HL-60 (cell line): ENCODE results near the gene SENP6.

Source experiments
- DNase-seq, 2 experiments: peaks; one replicate each; pipeline ENCODE4 v3.0.0-alpha.2; 2010 to 2020; ENCODE audit warnings: low read depth in 1 of 2, low spot score in 1 of 2
- H3K27ac ChIP-seq: fragments of 250-450 bp; sonication (Bioruptor Pico); replicated peaks from 2 replicates; pipeline ENCODE4 v1.5.1; 2020; ENCODE audit warnings: mild to moderate bottlenecking, moderate library complexity
- H3K27me3 ChIP-seq: fragments of 250-450 bp; sonication (Bioruptor Pico); 2 replicates; pipeline ENCODE4 v1.5.1; 2021; ENCODE audit warnings: mild to moderate bottlenecking, moderate library complexity; ENCODE audit not compliant: insufficient read depth, poor library complexity, severe bottlenecking
- H3K4me3 ChIP-seq: replicated peaks from 2 replicates; pipeline ENCODE4 v1.5.1; 2011; ENCODE audit warnings: mild to moderate bottlenecking, control low read depth, low read length; ENCODE audit not compliant: insufficient read depth
- CTCF ChIP-seq: IDR thresholded peaks from one replicate; pipeline ENCODE4 v1.5.1; 2011; ENCODE audit warnings: low read length, control low read depth, inconsistent platforms; ENCODE audit not compliant: insufficient read depth
- GABPA ChIP-seq: IDR thresholded peaks from 2 replicates; pipeline ENCODE4 v1.6.1; 2012; ENCODE audit warnings: low read depth
- POLR2AphosphoS5 ChIP-seq: IDR thresholded peaks from 2 replicates; pipeline ENCODE4 v1.6.1; 2012; ENCODE audit warnings: low read depth
- REST ChIP-seq: IDR thresholded peaks from 2 replicates; pipeline ENCODE4 v1.6.1; 2012; ENCODE audit warnings: low read depth; ENCODE audit not compliant: insufficient replicate concordance
- SPI1 ChIP-seq: IDR thresholded peaks from 2 replicates; pipeline ENCODE4 v1.6.1; 2012; ENCODE audit warnings: low read depth, mild to moderate bottlenecking, borderline replicate concordance

The SENP6 gene

GRCh38 chr6:75602246-75603105 lies 796 bp downstream of the SENP6 start:
- peak overlapping the region; percentile 98 for H3K27ac ChIP-seq
- DNase-seq, result peak in 1 of 2 experiments; percentile 42
- peak overlapping the region; percentile 76 for H3K4me3 ChIP-seq
- H3K27me3 ChIP-seq, result no peaks in the 10 kb centered on the region
- TF ChIP-seq SPI1, result no peak
- TF ChIP-seq POLR2AphosphoS5, result peak; percentile 13; the same call in 1 of the 2 replicates
- TF ChIP-seq GABPA, result no peak
- no peak for TF ChIP-seq CTCF
- TF ChIP-seq REST, result peak; percentile 51

- Histone ChIP-seq H3K27ac (peak overlapping the region; percentile 98), H3K4me3 (peak overlapping the region; percentile 76), H3K27me3 (no peaks in the 10 kb centered on the region)
- no peak for TF ChIP-seq GABPA
- DNase-seq, result no peak
These were observed 1.4 kb downstream of the SENP6 start for GRCh38 chr6:75603106-75603420.

DNA sequence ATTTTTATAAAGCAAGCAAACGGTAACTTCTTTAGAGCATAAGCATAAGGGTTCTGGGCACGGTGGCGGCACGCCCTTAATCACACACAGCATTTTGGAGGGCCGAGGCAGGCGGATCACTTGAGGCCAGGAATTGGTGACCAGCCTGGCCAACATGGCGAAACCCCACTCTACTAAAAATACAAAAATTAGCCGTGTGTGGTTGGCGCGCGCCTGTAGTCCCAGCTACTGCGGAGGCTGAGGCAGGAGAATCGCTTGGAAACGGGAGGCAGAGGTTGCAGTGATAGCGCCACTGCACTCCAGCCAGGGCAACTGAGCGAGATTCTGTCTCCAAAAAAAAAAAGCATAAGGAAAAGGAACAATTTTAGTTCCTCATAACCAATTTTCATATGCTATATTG lies 2.6 kb downstream of the SENP6 start:
- H3K27ac ChIP-seq, result peak overlapping the region; percentile 98
- DNase-seq, result no peak
- H3K27me3 ChIP-seq, result no peaks in the 10 kb centered on the region
- peak overlapping the region; percentile 76 for H3K4me3 ChIP-seq
- TF ChIP-seq CTCF (no peak), SPI1 (no peak), GABPA (no peak), POLR2AphosphoS5 (no peak), REST (no peak)

- DNase-seq, result no peak
- no peak for TF ChIP-seq CTCF
- TF ChIP-seq REST, result no peak
- TF ChIP-seq GABPA, result no peak
- no peak for TF ChIP-seq POLR2AphosphoS5
- TF ChIP-seq SPI1, result no peak
- Histone ChIP-seq H3K4me3 (no peak overlapping the region), H3K27ac (no peak overlapping the region), H3K27me3 (no peaks in the 10 kb centered on the region)
These were observed 4.0 kb downstream of the SENP6 start for GRCh38 chr6:75605635-75606034.
